K562 (cell line): ENCODE measurements around the gene TBRG1.

Experiments
- ATF4 ChIP-seq: fragments of 450-650 bp; formaldehyde crosslinking; IDR thresholded peaks from 2 replicates; pipeline ENCODE4 v1.4.0; 2022; ENCODE audit warnings: mild to moderate bottlenecking, moderate library complexity
- DPF2 ChIP-seq: fragments of 450-650 bp; IDR thresholded peaks from 2 replicates; pipeline ENCODE4 v1.6.1; 2016
- EGR1 ChIP-seq: fragments of 450-650 bp; conservative IDR thresholded peaks from 2 replicates; pipeline ENCODE4 v1.6.1; 2017; ENCODE audit warnings: mild to moderate bottlenecking
- FOXK1 ChIP-seq: sonication (generic); formaldehyde crosslinking; IDR thresholded peaks from 2 replicates; pipeline ENCODE4 v1.8.0; 2022; ENCODE audit warnings: missing genetic modification reagents, mild to moderate bottlenecking, borderline replicate concordance
- KDM1A ChIP-seq, 2 experiments: fragments of 450-650 bp; IDR thresholded peaks; 2 replicates each; pipeline ENCODE4 v1.6.1; 2016; ENCODE audit warnings: mild to moderate bottlenecking in 2 of 2
- MED1 ChIP-seq: sonication (generic); formaldehyde crosslinking; IDR thresholded peaks from 2 replicates; pipeline ENCODE4 v1.8.1; 2023; ENCODE audit warnings: missing genetic modification reagents, borderline replicate concordance
- NONO ChIP-seq, 2 experiments: fragments of 200-400 bp in 1 of 2; fragments of 450-650 bp in 1 of 2; formaldehyde crosslinking in 1 of 2; IDR thresholded peaks; 2 replicates each; pipeline ENCODE4 v1.6.1; 2017; ENCODE audit warnings: low read depth in 2 of 2, mild to moderate bottlenecking in 2 of 2, moderate library complexity in 2 of 2, low read length in 1 of 2
- POLR2AphosphoS5 ChIP-seq: IDR thresholded peaks from 2 replicates; pipeline ENCODE4 v1.6.1; 2011; ENCODE audit warnings: mild to moderate bottlenecking, low read depth, low read length, moderate library complexity; ENCODE audit not compliant: control insufficient read depth, insufficient read depth
- ZFX ChIP-seq: sonication (generic); formaldehyde crosslinking; IDR thresholded peaks from 2 replicates; pipeline ENCODE4 v1.8.0; 2022; ENCODE audit warnings: mild to moderate bottlenecking, missing genetic modification reagents, moderate library complexity
- ZNF23 ChIP-seq: fragments of 250-450 bp; sonication (Bioruptor Pico); IDR thresholded peaks from 2 replicates; pipeline ENCODE4 v1.4.0; 2020; ENCODE audit warnings: mild to moderate bottlenecking
- TF ChIP-seq, protein P1 (sequence below), 2 experiments: fragments of 200-800 bp in 1 of 2; sonication (Bioruptor generic) in 1 of 2; sonication (generic) in 1 of 2; formaldehyde crosslinking in 1 of 2; IDR thresholded peaks in 1 of 2; conservative IDR thresholded peaks in 1 of 2; 2 replicates each; pipeline versions ENCODE4 v1.5.0 to v1.6.1; 2016 to 2020; ENCODE audit warnings: missing compliant biosample characterization in 1 of 2, missing genetic modification characterization in 1 of 2, missing genetic modification reagents in 1 of 2
- TF ChIP-seq, protein P2 (sequence below), 3 experiments: IDR thresholded peaks in 2 of 3; conservative IDR thresholded peaks in 1 of 3; 2 replicates each; pipeline ENCODE4 v1.5.1; 2011 to 2012; ENCODE audit warnings: low read length in 3 of 3, mild to moderate bottlenecking in 3 of 3, control low read depth in 2 of 3, improper control_type of control experiment in 1 of 3, inconsistent platforms in 1 of 3, low read depth in 1 of 3, mixed read lengths in 1 of 3, moderate library complexity in 1 of 3; ENCODE audit not compliant: insufficient read depth in 2 of 3

GRCh38 chr11:124605719-124606118 is 16.9 kb upstream of the TBRG1 start:
- TF ChIP-seq DPF2, result no peak
- TF ChIP-seq KDM1A (IDR thresholded peaks at IDR 0.05), result no peak
- TF ChIP-seq, protein P1, sequence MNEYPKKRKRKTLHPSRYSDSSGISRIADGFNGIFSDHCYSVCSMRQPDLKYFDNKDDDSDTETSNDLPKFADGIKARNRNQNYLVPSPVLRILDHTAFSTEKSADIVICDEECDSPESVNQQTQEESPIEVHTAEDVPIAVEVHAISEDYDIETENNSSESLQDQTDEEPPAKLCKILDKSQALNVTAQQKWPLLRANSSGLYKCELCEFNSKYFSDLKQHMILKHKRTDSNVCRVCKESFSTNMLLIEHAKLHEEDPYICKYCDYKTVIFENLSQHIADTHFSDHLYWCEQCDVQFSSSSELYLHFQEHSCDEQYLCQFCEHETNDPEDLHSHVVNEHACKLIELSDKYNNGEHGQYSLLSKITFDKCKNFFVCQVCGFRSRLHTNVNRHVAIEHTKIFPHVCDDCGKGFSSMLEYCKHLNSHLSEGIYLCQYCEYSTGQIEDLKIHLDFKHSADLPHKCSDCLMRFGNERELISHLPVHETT (CRISPR knock-in tag; conservative IDR thresholded peaks at IDR 0.05 in 1 of 2, IDR thresholded peaks at IDR 0.05 in 1 of 2), result no peak
- no peak for TF ChIP-seq ZFX (CRISPR knock-in tag)
- TF ChIP-seq POLR2AphosphoS5, result no peak
- TF ChIP-seq ATF4 (CRISPR knock-in tag), result no peak
- TF ChIP-seq ZNF23 (CRISPR knock-in tag), result no peak
- no peak for TF ChIP-seq MED1
- TF ChIP-seq, protein P2, sequence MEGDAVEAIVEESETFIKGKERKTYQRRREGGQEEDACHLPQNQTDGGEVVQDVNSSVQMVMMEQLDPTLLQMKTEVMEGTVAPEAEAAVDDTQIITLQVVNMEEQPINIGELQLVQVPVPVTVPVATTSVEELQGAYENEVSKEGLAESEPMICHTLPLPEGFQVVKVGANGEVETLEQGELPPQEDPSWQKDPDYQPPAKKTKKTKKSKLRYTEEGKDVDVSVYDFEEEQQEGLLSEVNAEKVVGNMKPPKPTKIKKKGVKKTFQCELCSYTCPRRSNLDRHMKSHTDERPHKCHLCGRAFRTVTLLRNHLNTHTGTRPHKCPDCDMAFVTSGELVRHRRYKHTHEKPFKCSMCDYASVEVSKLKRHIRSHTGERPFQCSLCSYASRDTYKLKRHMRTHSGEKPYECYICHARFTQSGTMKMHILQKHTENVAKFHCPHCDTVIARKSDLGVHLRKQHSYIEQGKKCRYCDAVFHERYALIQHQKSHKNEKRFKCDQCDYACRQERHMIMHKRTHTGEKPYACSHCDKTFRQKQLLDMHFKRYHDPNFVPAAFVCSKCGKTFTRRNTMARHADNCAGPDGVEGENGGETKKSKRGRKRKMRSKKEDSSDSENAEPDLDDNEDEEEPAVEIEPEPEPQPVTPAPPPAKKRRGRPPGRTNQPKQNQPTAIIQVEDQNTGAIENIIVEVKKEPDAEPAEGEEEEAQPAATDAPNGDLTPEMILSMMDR (IDR thresholded peaks at IDR 0.05 in 2 of 3, conservative IDR thresholded peaks at IDR 0.05 in 1 of 3; ENCODE audit: insufficient read depth in 2 of 3, low read depth in 1 of 3, low read length in 3 of 3), result no peak
- no peak for TF ChIP-seq EGR1
- no peak for TF ChIP-seq FOXK1
- TF ChIP-seq NONO (IDR thresholded peaks at IDR 0.05; ENCODE audit: low read depth in 2 of 2, low read length in 1 of 2), result no peak
